Measurements from ENCODE around the gene PTPN18.
A peak's percentile ranks its signal among the peaks of the same experiment; 100 is the strongest.
"Not testable (repeated sequence)": the region's sequence is repeated elsewhere in the genome, so short reads cannot be mapped to it uniquely, and the experiment has no call there.

Gene PTPN18

GRCh38 chr2:130387071-130387400, 31.2 kb downstream of the PTPN18 start:
- no peak for DNase-seq

- no peak for DNase-seq
Observed at GRCh38 chr2:130387804-130388203, 31.9 kb downstream of the PTPN18 start.

- DNase-seq, result no peak
Observed at GRCh38 chr2:130388221-130388907, 32.5 kb downstream of the PTPN18 start.

- DNase-seq, result no peak
Observed at GRCh38 chr2:130389358-130389757, 33.5 kb downstream of the PTPN18 start.

GRCh38 chr2:130389783-130390182, 33.9 kb downstream of the PTPN18 start:
- no peak for DNase-seq

GRCh38 chr2:130390460-130391057, 34.7 kb downstream of the PTPN18 start:
- DNase-seq, result no peak

GRCh38 chr2:130391058-130391871, 35.4 kb downstream of the PTPN18 start:
- DNase-seq, result peak; percentile 19

- DNase-seq, result peak; percentile 26
Observed at GRCh38 chr2:130391872-130392670, 36.2 kb downstream of the PTPN18 start.

- DNase-seq, result no peak
Observed at GRCh38 chr2:130393318-130393910, 37.6 kb downstream of the PTPN18 start.

- not testable (repeated sequence) for DNase-seq
Observed at GRCh38 chr2:130406280-130406679, 50.4 kb downstream of the PTPN18 start.

GRCh38 chr2:130416693-130417092, 60.8 kb downstream of the PTPN18 start:
- DNase-seq, result not testable (repeated sequence)

GRCh38 chr2:130418845-130419244, 63.0 kb downstream of the PTPN18 start:
- not testable (repeated sequence) for DNase-seq
